Neural progenitor cell (in vitro differentiated cells): ENCODE measurements around the gene SMARCA4. TPM values are rescaled to one million over a fixed set of nuclear protein-coding genes. Genes with fewer than 3 reads are reported as not detected.

Experiments used
- DNase-seq: peaks from one replicate; pipeline ENCODE4 v3.0.0-alpha.2; 2016; ENCODE audit warnings: low spot score
- H2AFZ ChIP-seq: fragments of 200-600 bp; sonication (generic); replicated peaks from 2 replicates; pipeline ENCODE4 v1.6.1; 2016; ENCODE audit warnings: antibody characterized with exemption
- H3F3A ChIP-seq: fragments of 200-600 bp; sonication (generic); 2 replicates; pipeline ENCODE4 v1.6.1; 2016; ENCODE audit warnings: antibody characterized with exemption, low read depth
- H3K27ac ChIP-seq: fragments of 200-600 bp; sonication (generic); 2 replicates; pipeline ENCODE4 v1.5.1; 2016; ENCODE audit warnings: mild to moderate bottlenecking
- H3K27me3 ChIP-seq: fragments of 200-600 bp; sonication (generic); 2 replicates; pipeline ENCODE4 v1.6.1; 2016; ENCODE audit warnings: mild to moderate bottlenecking, moderate library complexity
- H3K36me3 ChIP-seq: fragments of 200-600 bp; sonication (generic); 2 replicates; pipeline ENCODE4 v1.5.1; 2016
- H3K4me1 ChIP-seq: fragments of 200-600 bp; sonication (generic); 2 replicates; pipeline ENCODE4 v1.6.1; 2016; ENCODE audit warnings: mixed run types
- H3K4me2 ChIP-seq: fragments of 200-600 bp; sonication (generic); 2 replicates; pipeline ENCODE4 v1.6.1; 2016
- H3K4me3 ChIP-seq: fragments of 200-600 bp; sonication (generic); 2 replicates; pipeline ENCODE4 v1.5.1; 2016
- H3K79me2 ChIP-seq: fragments of 200-600 bp; sonication (generic); 2 replicates; pipeline ENCODE4 v1.6.1; 2016; ENCODE audit warnings: low read depth
- H3K9ac ChIP-seq: fragments of 200-600 bp; sonication (generic); 2 replicates; pipeline ENCODE4 v1.6.1; 2016
- H3K9me3 ChIP-seq: fragments of 200-600 bp; sonication (generic); 2 replicates; pipeline ENCODE4 v1.5.1; 2016; ENCODE audit warnings: low read depth
- H4K20me1 ChIP-seq: fragments of 200-600 bp; sonication (generic); 2 replicates; pipeline ENCODE4 v1.6.1; 2016; ENCODE audit warnings: low read depth
- H3K27ac Mint-ChIP-seq: 3 replicates; pipeline ENCODE4 v1.8.0; 2021; ENCODE audit warnings: mixed read lengths
- H3K27me3 Mint-ChIP-seq: 2 replicates; pipeline ENCODE4 v1.8.0; 2022; ENCODE audit warnings: low read depth, mild to moderate bottlenecking, inconsistent platforms, moderate library complexity, mixed read lengths; ENCODE audit not compliant: insufficient read depth
- H3K36me3 Mint-ChIP-seq: 3 replicates; pipeline ENCODE4 v1.8.0; 2021; ENCODE audit warnings: mixed read lengths
- H3K4me1 Mint-ChIP-seq: 3 replicates; pipeline ENCODE4 v1.8.0; 2021; ENCODE audit warnings: mixed read lengths
- H3K4me3 Mint-ChIP-seq: 3 replicates; pipeline ENCODE4 v1.8.0; 2021; ENCODE audit warnings: mild to moderate bottlenecking, moderate library complexity, mixed read lengths
- H3K9me3 Mint-ChIP-seq: 3 replicates; pipeline ENCODE4 v1.8.0; 2020; ENCODE audit warnings: mixed read lengths
- CTCF ChIP-seq: fragments of 200-600 bp; sonication (generic); IDR thresholded peaks from 2 replicates; pipeline ENCODE4 v1.5.1; 2017; ENCODE audit warnings: antibody characterized with exemption, mild to moderate bottlenecking
- EZH2 ChIP-seq: fragments of 200-600 bp; sonication (generic); IDR thresholded peaks from 2 replicates; pipeline ENCODE4 v1.6.1; 2017; ENCODE audit warnings: antibody characterized with exemption, mild to moderate bottlenecking, moderate library complexity
- EZH2phosphoT487 ChIP-seq: fragments of 200-600 bp; sonication (generic); IDR thresholded peaks from 2 replicates; pipeline ENCODE4 v1.6.1; 2017; ENCODE audit warnings: antibody characterized with exemption
- total RNA-seq: library from RNA; depleted of rRNA; stranded (reverse); fragments of >200 nt; gene quantifications from 2 replicates; pipeline ENCODE4 v1.2.3, GENCODE V29; 2015; ENCODE audit warnings: low replicate concordance

Gene SMARCA4
- total RNA-seq, 1 donor from 2014 or later = 169 TPM

DNA sequence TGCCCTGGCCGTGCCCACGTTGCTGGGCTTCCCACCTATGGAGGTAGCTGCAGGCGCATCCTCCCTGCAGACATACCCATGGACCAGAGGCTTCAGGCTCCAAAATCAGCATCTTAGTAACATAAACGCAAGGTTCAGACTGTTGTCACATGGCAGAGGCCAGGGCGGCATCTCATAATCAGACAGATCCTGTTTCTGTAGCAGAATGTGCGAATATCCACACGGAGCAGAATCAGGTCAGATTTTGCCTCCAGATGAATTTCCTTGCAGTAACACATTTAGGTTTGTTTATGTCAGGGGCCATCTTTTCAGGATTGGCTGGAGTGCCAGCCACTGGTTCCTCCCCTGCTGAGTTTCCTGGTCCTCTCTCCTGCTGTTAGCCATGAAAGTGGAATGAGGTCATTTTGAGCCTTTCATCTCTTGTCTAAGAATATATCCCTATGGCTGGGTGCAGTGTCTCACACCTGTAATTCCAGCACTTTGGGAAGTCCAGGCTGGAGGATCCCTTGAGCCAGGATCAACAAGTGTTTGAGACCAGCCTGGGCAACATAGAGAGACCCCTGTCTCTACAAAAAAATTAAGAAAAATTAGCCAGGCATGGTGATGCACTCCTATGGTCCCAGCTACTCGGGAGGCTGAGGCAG, 20.5 kb downstream of the SMARCA4 start:
- H3K9me3 Mint-ChIP-seq = no peaks in the 10 kb centered on the region
- H3K4me3 Mint-ChIP-seq = no peak overlapping the region
- no peak overlapping the region for H3K4me3 ChIP-seq
- peaks cover 100% of the 10 kb centered on the region for H4K20me1 ChIP-seq
- no peaks in the 10 kb centered on the region for H3K27me3 ChIP-seq
- H3K27me3 Mint-ChIP-seq = peaks cover 3% of the 10 kb centered on the region
- H3K4me2 ChIP-seq = no peak overlapping the region
- H3K4me1 ChIP-seq = no peaks in the 10 kb centered on the region
- H3K4me1 Mint-ChIP-seq = no peaks in the 10 kb centered on the region
- no peak overlapping the region for H3K27ac Mint-ChIP-seq
- no peak overlapping the region for H2AFZ ChIP-seq
- no peaks in the 10 kb centered on the region for H3K9me3 ChIP-seq
- no peak overlapping the region for H3K9ac ChIP-seq
- TF ChIP-seq CTCF (no peak), EZH2phosphoT487 (no peak), EZH2 (no peak)
- H3K79me2 ChIP-seq = peaks cover 100% of the 10 kb centered on the region
- H3K36me3 Mint-ChIP-seq = peaks cover 30% of the 10 kb centered on the region
- no peaks in the 10 kb centered on the region for H3K36me3 ChIP-seq
- H3F3A ChIP-seq = no peaks in the 10 kb centered on the region
- DNase-seq = no peak
- no peak overlapping the region for H3K27ac ChIP-seq

DNA sequence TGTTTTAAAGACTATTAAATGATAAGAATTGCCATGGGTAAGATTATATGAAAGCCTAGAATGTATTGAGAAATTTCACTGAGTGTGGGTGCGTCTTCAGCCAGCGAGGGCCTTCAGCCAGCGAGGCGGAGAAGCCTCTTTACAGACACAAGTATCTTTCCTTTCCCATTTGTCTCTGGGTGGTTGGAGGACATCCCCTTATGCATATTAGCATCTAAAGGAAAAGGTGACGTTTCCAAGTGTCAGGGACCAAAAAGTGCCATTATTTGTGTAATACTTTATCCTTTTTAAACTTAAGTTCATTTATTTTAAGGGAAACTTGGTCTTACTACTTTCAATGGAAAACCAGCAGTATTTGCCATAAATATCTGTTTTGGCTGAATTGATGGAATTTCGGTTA, 22.2 kb downstream of the SMARCA4 start:
- H3K9me3 Mint-ChIP-seq = no peaks in the 10 kb centered on the region

DNA sequence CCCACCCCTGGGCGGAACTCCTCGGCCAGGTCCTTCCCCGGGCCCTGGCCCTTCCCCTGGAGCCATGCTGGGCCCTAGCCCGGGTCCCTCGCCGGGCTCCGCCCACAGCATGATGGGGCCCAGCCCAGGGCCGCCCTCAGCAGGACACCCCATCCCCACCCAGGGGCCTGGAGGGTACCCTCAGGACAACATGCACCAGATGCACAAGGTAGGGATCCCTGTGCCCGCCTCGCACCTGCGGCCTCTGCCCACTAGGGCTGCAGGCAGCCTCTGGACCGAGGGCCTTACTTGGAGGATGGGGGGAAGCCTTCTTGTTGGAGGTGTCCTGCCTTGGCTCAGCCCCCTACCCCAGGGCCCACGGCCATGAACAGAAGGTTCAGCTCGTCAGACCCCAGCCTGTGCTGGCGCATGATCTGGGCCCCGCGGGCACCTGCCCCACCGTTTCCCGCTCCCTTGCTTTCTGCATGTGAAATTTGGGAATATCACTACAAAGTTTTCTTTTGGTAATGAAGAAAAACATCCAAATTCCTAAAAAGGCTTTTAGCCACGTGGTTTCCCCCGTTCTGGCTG, 23.4 kb downstream of the SMARCA4 start:
- Histone ChIP-seq H3K9me3 (no peaks in the 10 kb centered on the region), H3K9ac (no peak overlapping the region), H3K27ac (no peak overlapping the region), H3F3A (no peaks in the 10 kb centered on the region), H4K20me1 (peaks cover 99% of the 10 kb centered on the region), H3K4me3 (no peak overlapping the region), H3K36me3 (peaks cover 3% of the 10 kb centered on the region), H3K4me2 (no peak overlapping the region), H3K4me1 (no peaks in the 10 kb centered on the region), H2AFZ (no peak overlapping the region), H3K79me2 (peaks cover 72% of the 10 kb centered on the region), H3K27me3 (no peaks in the 10 kb centered on the region)
- TF ChIP-seq EZH2phosphoT487 = no peak
- no peak for TF ChIP-seq EZH2
- Mint-ChIP-seq H3K9me3 (no peaks in the 10 kb centered on the region), H3K4me3 (no peak overlapping the region), H3K27ac (no peak overlapping the region), H3K4me1 (no peaks in the 10 kb centered on the region), H3K36me3 (peaks cover 33% of the 10 kb centered on the region), H3K27me3 (peaks cover 3% of the 10 kb centered on the region)
- no peak for DNase-seq

More for the DNA sequence above, 22.2 kb downstream of the SMARCA4 start:
- no peaks in the 10 kb centered on the region for H3K36me3 ChIP-seq
- no peak overlapping the region for H3K4me2 ChIP-seq
- Mint-ChIP-seq H3K27me3 (peaks cover 3% of the 10 kb centered on the region), H3K4me3 (no peak overlapping the region), H3K27ac (no peak overlapping the region), H3K4me1 (no peaks in the 10 kb centered on the region), H3K36me3 (peaks cover 27% of the 10 kb centered on the region)
- no peak for TF ChIP-seq EZH2phosphoT487
- no peak for TF ChIP-seq CTCF
- no peak for TF ChIP-seq EZH2
- no peak overlapping the region for H3K27ac ChIP-seq
- no peaks in the 10 kb centered on the region for H3K27me3 ChIP-seq
- peaks cover 84% of the 10 kb centered on the region for H3K79me2 ChIP-seq
- H3K4me1 ChIP-seq = no peaks in the 10 kb centered on the region
- no peaks in the 10 kb centered on the region for H3F3A ChIP-seq
- H3K4me3 ChIP-seq = no peak overlapping the region
- no peak for DNase-seq
- peaks cover 99% of the 10 kb centered on the region for H4K20me1 ChIP-seq
- H2AFZ ChIP-seq = no peak overlapping the region
- no peaks in the 10 kb centered on the region for H3K9me3 ChIP-seq
- no peak overlapping the region for H3K9ac ChIP-seq

DNA sequence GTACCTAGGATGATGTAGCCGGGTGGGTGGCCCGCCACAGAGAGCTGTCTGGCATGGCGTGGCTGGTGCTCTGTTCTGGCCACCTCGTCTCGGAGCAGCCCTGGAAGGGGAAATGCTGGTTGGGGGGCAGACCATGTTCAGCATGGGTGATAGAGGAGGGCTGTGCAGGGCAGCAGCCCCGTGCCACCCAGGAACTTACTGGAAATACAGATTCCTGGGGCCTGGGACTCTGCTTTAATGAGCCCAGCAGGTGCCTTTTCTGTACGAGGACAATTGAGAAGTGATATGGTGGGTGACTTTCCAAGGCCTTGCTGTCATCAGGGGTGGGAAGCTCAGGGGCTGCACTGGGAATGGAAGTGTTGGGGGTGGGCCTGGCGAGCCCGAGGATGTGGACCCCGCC, 24.7 kb downstream of the SMARCA4 start:
- Histone ChIP-seq H3F3A (no peaks in the 10 kb centered on the region), H3K27me3 (no peaks in the 10 kb centered on the region), H3K79me2 (peaks cover 59% of the 10 kb centered on the region), H3K9me3 (no peaks in the 10 kb centered on the region), H3K4me3 (no peak overlapping the region), H3K27ac (no peak overlapping the region), H3K36me3 (peaks cover 3% of the 10 kb centered on the region), H3K4me1 (no peaks in the 10 kb centered on the region), H3K9ac (no peak overlapping the region), H4K20me1 (peaks cover 89% of the 10 kb centered on the region), H3K4me2 (no peak overlapping the region), H2AFZ (no peak overlapping the region)
- H3K9me3 Mint-ChIP-seq = no peaks in the 10 kb centered on the region
- no peak overlapping the region for H3K27ac Mint-ChIP-seq
- peaks cover 2% of the 10 kb centered on the region for H3K27me3 Mint-ChIP-seq
- TF ChIP-seq CTCF (no peak), EZH2phosphoT487 (no peak), EZH2 (no peak)
- H3K4me1 Mint-ChIP-seq = no peaks in the 10 kb centered on the region
- no peak overlapping the region for H3K4me3 Mint-ChIP-seq
- no peak for DNase-seq
- H3K36me3 Mint-ChIP-seq = peaks cover 33% of the 10 kb centered on the region
